HuH-7 (cell line): Measurements from ENCODE around the gene SMU1.
A peak's percentile ranks its signal among the peaks of the same experiment; 100 is the strongest.

Source experiments
- DNase-seq: peaks from one replicate; pipeline ENCODE4 v3.0.0; 2011; ENCODE audit warnings: low spot score

SMU1 gene

GRCh38 chr9:33076046-33077004, at the start of gene SMU1:
Gene SMU1 (minus strand): TSS chr9:33076674. CDS start chr9:33076608, 66 bp downstream.
- DNase-seq = peak; percentile 83

GRCh38 chr9:33125461-33125860, 49.0 kb upstream of the SMU1 start:
- no peak for DNase-seq

- no peak for DNase-seq
Observed at GRCh38 chr9:33124751-33125381, 48.4 kb upstream of the SMU1 start.

GRCh38 chr9:33124046-33124445, 47.6 kb upstream of the SMU1 start:
- DNase-seq = no peak

GRCh38 chr9:33123407-33124031, 47.0 kb upstream of the SMU1 start:
- no peak for DNase-seq

GRCh38 chr9:33120620-33121019, 44.1 kb upstream of the SMU1 start:
- no peak for DNase-seq

GRCh38 chr9:33117796-33118195, 41.3 kb upstream of the SMU1 start:
- DNase-seq = no peak

- DNase-seq = no peak
Observed at GRCh38 chr9:33117306-33117705, 40.8 kb upstream of the SMU1 start.

GRCh38 chr9:33116860-33117259, 40.4 kb upstream of the SMU1 start:
- no peak for DNase-seq

GRCh38 chr9:33114746-33115145, 38.3 kb upstream of the SMU1 start:
- DNase-seq = no peak

GRCh38 chr9:33113799-33114547, 37.5 kb upstream of the SMU1 start:
- DNase-seq = no peak

- no peak for DNase-seq
Observed at GRCh38 chr9:33112094-33112493, 35.6 kb upstream of the SMU1 start.

GRCh38 chr9:33111631-33112030, 35.2 kb upstream of the SMU1 start:
- no peak for DNase-seq

GRCh38 chr9:33110686-33111085, 34.2 kb upstream of the SMU1 start:
- DNase-seq = no peak

GRCh38 chr9:33109850-33110595, 33.5 kb upstream of the SMU1 start:
- DNase-seq = no peak

GRCh38 chr9:33109097-33109496, 32.6 kb upstream of the SMU1 start:
- no peak for DNase-seq

GRCh38 chr9:33108472-33108871, 32.0 kb upstream of the SMU1 start:
- no peak for DNase-seq

- DNase-seq = no peak
Observed at GRCh38 chr9:33107762-33108161, 31.3 kb upstream of the SMU1 start.

GRCh38 chr9:33106827-33107621, 30.6 kb upstream of the SMU1 start:
- DNase-seq = no peak

- DNase-seq = no peak
Observed at GRCh38 chr9:33106372-33106771, 29.9 kb upstream of the SMU1 start.

- DNase-seq = no peak
Observed at GRCh38 chr9:33105959-33106358, 29.5 kb upstream of the SMU1 start.
